Ishikawa (cell line): ENCODE data around the gene AKAP10.
A peak's percentile ranks its signal among the peaks of the same experiment; 100 is the strongest.

Source experiments
- CEBPB ChIP-seq: IDR thresholded peaks from 2 replicates; pipeline ENCODE4 v1.6.1; 2012
- CREB1 ChIP-seq: IDR thresholded peaks from 2 replicates; pipeline ENCODE4 v1.6.1; 2012; ENCODE audit warnings: low read depth
- EGR1 ChIP-seq: IDR thresholded peaks from 2 replicates; pipeline ENCODE4 v1.6.1; 2012
- EP300 ChIP-seq: IDR thresholded peaks from 2 replicates; pipeline ENCODE4 v1.6.1; 2012; ENCODE audit warnings: borderline replicate concordance
- FOXM1 ChIP-seq: IDR thresholded peaks from 2 replicates; pipeline ENCODE4 v1.6.1; 2012; ENCODE audit warnings: low read depth, borderline replicate concordance
- NFIC ChIP-seq: IDR thresholded peaks from 2 replicates; pipeline ENCODE4 v1.6.1; 2012
- RAD21 ChIP-seq: IDR thresholded peaks from 2 replicates; pipeline ENCODE4 v1.6.1; 2012; ENCODE audit warnings: low read depth
- TAF1 ChIP-seq: IDR thresholded peaks from 2 replicates; pipeline ENCODE4 v1.6.1; 2012; ENCODE audit warnings: low read depth, mild to moderate bottlenecking
- TCF12 ChIP-seq: IDR thresholded peaks from 2 replicates; pipeline ENCODE4 v1.6.1; 2012; ENCODE audit warnings: low read depth
- TEAD4 ChIP-seq: IDR thresholded peaks from 2 replicates; pipeline ENCODE4 v1.6.1; 2012
- YY1 ChIP-seq: IDR thresholded peaks from 2 replicates; pipeline ENCODE4 v1.6.1; 2012; ENCODE audit warnings: low read depth
- ZBTB7A ChIP-seq: IDR thresholded peaks from 2 replicates; pipeline ENCODE4 v1.6.1; 2012; ENCODE audit warnings: low read depth
- TF ChIP-seq, protein P1 (sequence below): IDR thresholded peaks from 2 replicates; pipeline ENCODE4 v1.6.1; 2012; ENCODE audit warnings: low read depth, mild to moderate bottlenecking
- TF ChIP-seq, protein P2 (sequence below): IDR thresholded peaks from 2 replicates; pipeline ENCODE4 v1.6.1; 2012
- TF ChIP-seq, protein P3 (sequence below): IDR thresholded peaks from 2 replicates; pipeline ENCODE4 v1.6.1; 2012

Gene AKAP10

DNA sequence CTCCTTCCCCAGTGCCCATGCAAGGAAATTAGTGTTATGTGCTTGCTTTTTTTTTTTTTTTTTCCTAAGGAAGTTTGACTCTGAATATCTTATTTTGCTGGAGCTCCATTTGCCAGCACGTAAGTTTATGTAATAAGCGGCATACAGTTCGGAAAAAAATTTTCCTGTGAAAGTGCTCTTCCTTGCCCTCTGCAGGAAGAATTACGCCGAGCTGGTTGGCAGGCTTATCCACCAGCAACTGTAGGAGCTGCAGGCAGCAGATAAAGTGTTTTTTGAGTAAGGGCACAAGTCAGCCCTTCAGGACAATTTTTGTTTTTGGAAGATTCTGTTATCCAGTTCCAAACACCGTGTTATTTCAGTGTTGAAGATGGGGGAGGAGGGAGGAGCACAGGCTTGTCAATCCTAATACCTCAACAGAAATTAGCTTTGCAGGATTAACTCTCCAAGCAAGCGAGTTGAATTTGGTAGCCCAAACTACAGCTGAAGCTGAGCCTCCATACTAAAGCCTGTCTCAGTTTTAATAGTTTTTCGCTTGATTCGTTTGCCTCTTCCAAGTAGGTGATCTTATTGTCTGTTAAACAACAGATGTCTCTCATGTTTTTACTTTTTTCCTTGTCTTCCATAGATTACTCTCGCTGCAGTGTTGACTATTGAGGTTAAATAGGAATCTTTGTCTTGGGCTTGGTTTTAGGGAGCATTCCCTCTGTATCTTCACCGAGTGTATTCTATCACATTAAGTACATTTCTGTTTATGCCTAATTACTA is 32.7 kb upstream of the AKAP10 start:
- TF ChIP-seq, protein P1, sequence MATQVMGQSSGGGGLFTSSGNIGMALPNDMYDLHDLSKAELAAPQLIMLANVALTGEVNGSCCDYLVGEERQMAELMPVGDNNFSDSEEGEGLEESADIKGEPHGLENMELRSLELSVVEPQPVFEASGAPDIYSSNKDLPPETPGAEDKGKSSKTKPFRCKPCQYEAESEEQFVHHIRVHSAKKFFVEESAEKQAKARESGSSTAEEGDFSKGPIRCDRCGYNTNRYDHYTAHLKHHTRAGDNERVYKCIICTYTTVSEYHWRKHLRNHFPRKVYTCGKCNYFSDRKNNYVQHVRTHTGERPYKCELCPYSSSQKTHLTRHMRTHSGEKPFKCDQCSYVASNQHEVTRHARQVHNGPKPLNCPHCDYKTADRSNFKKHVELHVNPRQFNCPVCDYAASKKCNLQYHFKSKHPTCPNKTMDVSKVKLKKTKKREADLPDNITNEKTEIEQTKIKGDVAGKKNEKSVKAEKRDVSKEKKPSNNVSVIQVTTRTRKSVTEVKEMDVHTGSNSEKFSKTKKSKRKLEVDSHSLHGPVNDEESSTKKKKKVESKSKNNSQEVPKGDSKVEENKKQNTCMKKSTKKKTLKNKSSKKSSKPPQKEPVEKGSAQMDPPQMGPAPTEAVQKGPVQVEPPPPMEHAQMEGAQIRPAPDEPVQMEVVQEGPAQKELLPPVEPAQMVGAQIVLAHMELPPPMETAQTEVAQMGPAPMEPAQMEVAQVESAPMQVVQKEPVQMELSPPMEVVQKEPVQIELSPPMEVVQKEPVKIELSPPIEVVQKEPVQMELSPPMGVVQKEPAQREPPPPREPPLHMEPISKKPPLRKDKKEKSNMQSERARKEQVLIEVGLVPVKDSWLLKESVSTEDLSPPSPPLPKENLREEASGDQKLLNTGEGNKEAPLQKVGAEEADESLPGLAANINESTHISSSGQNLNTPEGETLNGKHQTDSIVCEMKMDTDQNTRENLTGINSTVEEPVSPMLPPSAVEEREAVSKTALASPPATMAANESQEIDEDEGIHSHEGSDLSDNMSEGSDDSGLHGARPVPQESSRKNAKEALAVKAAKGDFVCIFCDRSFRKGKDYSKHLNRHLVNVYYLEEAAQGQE: no peak
- TF ChIP-seq CEBPB (no peak), NFIC (no peak)
- TF ChIP-seq, protein P2, sequence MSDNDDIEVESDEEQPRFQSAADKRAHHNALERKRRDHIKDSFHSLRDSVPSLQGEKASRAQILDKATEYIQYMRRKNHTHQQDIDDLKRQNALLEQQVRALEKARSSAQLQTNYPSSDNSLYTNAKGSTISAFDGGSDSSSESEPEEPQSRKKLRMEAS: 0 out of 2 replicates have a peak, but pooled peaks have one; percentile 4

DNA sequence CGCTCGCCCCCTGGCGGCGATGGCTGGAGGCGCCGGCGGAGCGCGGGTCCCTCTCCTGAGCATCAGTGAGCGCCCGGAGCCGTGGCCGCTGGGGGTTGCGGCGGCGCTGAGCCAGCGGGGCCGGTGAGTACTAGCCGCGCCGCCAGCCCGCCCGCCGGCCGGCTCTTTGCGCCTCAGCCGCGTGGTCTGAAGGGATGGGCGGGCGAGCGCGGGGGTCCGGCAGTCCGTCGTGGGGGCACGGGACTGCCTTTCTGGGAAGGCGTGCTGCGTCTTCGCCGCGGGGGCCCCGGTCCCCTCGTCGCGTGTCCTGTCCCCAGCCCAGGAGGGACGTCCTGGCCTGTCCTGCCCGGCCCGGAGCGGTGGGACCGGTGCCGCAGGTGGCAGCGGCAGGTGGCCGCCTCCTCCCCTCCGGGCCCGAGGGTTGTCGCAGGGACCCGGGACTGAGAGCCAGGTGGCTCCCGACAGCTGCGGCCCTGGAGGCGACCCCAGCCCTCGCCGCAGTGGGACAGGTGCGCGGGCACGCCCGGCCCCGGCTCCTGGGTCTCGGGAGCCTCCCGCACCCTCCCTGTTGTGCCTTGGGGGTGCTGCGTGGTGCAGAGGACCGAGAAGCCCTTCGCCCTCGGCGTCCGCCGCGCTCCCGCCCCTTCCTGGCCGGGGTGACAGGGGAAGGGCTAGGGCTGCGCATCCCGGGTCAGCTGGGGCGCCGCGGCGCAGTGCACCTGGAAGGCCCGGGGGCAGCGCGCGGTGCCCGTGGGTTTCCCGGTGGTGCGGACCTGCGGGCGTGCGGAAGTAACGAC is 31.9 kb upstream of the AKAP10 start, which contains the start of gene SPECC1:
TSS of gene SPECC1 (plus strand) at position 58 of the 797 bp plus-strand sequence. CDS start 87,293 bp downstream, outside the sequence.
- TF ChIP-seq YY1 (peak; percentile 54; the same call in 1 of the 2 replicates), ZBTB7A (0 out of 2 replicates have a peak, but pooled peaks have one; percentile 41), RAD21 (peak; percentile 21; the same call in 1 of the 2 replicates)
- TF ChIP-seq, protein P3, sequence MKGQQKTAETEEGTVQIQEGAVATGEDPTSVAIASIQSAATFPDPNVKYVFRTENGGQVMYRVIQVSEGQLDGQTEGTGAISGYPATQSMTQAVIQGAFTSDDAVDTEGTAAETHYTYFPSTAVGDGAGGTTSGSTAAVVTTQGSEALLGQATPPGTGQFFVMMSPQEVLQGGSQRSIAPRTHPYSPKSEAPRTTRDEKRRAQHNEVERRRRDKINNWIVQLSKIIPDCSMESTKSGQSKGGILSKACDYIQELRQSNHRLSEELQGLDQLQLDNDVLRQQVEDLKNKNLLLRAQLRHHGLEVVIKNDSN: no peak

DNA sequence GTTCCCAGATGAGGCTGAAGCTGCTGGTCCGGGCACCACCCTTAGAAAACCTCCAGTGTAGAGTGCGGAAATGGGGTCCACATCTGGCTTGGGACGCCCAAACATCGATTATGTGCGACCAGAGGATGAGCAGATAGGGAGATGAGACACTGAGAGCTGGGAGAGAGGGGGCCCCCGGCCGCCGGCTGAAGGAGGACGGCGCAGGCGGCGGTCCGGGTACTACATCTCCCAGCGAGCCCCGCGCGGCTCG is 31.3 kb upstream of the AKAP10 start:
- TF ChIP-seq CREB1: no peak

DNA sequence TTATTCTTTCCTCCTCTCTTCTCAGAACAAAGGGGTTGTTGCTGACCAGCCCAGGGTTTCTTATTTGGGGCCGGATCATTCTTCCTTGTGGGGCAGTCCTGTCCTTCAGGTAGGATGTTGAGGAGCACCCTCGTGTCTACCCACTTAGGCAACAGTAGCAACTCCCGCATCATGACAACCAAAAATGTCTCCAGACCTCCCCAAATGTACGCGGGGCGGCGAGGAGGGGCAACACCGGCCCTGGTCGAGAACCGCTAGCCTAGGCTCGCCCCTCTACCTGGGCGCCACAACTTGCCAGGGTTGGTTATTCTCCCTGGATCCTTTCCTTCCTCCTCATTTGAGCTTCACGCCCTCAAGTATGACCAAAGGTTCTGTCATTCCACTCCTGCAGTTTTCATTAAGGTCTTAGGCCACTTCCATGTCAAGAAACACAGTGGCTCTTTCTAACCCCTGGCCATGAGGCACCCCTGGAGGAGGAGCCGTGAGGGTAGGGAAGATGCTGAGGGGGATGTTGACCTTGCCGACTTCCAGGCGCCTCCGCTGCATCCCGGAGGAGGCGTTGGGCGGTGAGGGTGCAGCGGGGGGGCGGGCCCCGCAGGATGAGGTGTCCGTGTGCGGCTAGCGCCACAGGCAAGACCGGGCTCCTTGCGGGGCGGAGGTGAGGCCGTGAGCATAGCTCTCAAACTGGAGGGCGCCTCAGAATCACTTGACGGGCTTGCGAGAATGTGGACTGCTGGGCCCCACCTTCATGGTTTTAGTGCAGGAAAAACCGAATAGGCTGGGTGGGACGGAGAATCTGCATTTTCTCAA is 30.8 kb upstream of the AKAP10 start:
- no peak for TF ChIP-seq TEAD4
- TF ChIP-seq, protein P2: no peak

DNA sequence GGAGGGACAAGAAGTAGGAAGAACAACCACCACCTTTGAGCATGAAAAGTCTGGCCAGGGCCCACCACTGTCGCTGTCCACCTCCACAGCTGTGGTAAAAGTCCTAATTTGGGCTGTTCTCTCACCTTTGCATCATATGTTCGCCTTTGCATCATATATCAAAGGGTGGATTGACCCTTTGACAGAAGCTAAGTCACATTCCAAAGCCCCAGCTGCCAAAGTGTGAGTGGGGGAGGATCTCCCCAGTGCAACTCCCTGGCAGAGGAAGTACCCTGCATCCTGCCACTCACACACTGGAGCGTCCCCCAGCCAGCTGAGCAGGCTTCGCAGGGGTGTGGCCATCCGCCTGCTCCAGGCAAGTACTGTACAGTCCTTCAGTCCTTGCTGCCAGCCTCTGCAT is 18.9 kb upstream of the AKAP10 start:
- TF ChIP-seq NFIC: no peak

DNA sequence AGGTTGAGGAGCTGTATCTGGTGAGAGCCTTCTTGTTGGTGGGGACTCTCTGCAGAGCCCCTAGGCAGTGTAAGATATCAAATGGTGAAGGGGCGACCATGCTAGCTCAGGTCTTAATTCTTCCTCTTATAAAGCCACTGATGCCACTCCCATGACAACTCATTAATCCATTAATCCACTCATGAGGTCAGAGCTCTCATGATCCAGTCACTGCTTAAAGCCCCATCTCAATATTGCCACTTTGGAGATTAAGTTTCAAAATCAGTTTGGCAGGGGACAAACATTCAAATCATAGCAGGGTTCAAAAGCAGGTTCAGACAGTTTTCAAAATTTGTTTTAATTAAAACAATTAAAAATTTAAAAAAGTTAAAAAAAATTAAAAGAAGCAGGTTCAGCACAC is 18.5 kb upstream of the AKAP10 start:
- TF ChIP-seq RAD21 (no peak), CEBPB (no peak), EGR1 (no peak), FOXM1 (no peak), EP300 (no peak), YY1 (no peak), NFIC (no peak), ZBTB7A (no peak), TCF12 (no peak), TAF1 (no peak), CREB1 (no peak), TEAD4 (no peak)
- TF ChIP-seq, protein P3: no peak
- TF ChIP-seq, protein P1: no peak
- TF ChIP-seq, protein P2: no peak
